ENCODE data around the gene TBC1D2B. TPM values are rescaled to one million over a fixed set of nuclear protein-coding genes. Genes with fewer than 3 reads are reported as not detected.

TBC1D2B gene
- total and polyA plus RNA-seq, 4 donors = 8.4 to 119 (median 22.0) TPM

- TF ChIP-seq MAX (IDR thresholded peaks at IDR 0.05) = no peak
- TF ChIP-seq EGR1 (IDR thresholded peaks at IDR 0.05; ENCODE audit: low read depth in 2 of 2) = no peak
- TF ChIP-seq SP1 (IDR thresholded peaks at IDR 0.05) = no peak
- TF ChIP-seq NR2F2 (IDR thresholded peaks at IDR 0.05) = no peak
- no peak for TF ChIP-seq FOXA1 (IDR thresholded peaks at IDR 0.05)
- no peak for TF ChIP-seq REST (IDR thresholded peaks at IDR 0.05)
- TF ChIP-seq RXRA (IDR thresholded peaks at IDR 0.05) = no peak
- TF ChIP-seq ATF3 (IDR thresholded peaks at IDR 0.05) = no peak
- TF ChIP-seq YY1 (IDR thresholded peaks at IDR 0.05) = no peak
- no peak for TF ChIP-seq JUND (IDR thresholded peaks at IDR 0.05)
- TF ChIP-seq CTCF (IDR thresholded peaks at IDR 0.05; ENCODE audit: low read depth, low read length, missing input control) = no peak
- no peak for TF ChIP-seq GABPA (IDR thresholded peaks at IDR 0.05 in 1 of 2, conservative IDR thresholded peaks at IDR 0.05 in 1 of 2)
- no peak for TF ChIP-seq HNF4G (IDR thresholded peaks at IDR 0.05)
- Histone ChIP-seq H3K9me3 (ENCODE audit: control insufficient read depth in 4 of 4, low read length in 3 of 4) (no peaks in the 10 kb centered on the region), H3K4me3 (ENCODE audit: low read depth in 1 of 3, low read length in 3 of 3) (no peak overlapping the region), H3K27ac (ENCODE audit: low read depth in 1 of 2, low read length in 2 of 2) (no peak overlapping the region), H3K9ac (ENCODE audit: low read depth in 1 of 2, low read length in 2 of 2) (no peak overlapping the region), H3K4me1 (ENCODE audit: control insufficient read depth in 4 of 4, insufficient read depth in 4 of 4, low read length in 3 of 4) (no peaks in the 10 kb centered on the region), H3K36me3 (ENCODE audit: control insufficient read depth in 4 of 4, insufficient read depth in 3 of 4, low read depth in 1 of 4, low read length in 3 of 4) (no peaks in the 10 kb centered on the region), H3K27me3 (ENCODE audit: control insufficient read depth in 4 of 4, insufficient read depth in 4 of 4, low read length in 3 of 4) (no peaks in the 10 kb centered on the region)
- DNase-seq (ENCODE audit: low spot score) = no peak
- 95% methylated on average over 9 of the region's 9 CpGs for WGBS
These were observed 20.2 kb upstream of the TBC1D2B start for GRCh38 chr15:78097667-78098066.

- no peak for DNase-seq (ENCODE audit: low spot score)
- no peak overlapping the region for H3K4me3 ChIP-seq (ENCODE audit: low read depth in 1 of 3, low read length in 3 of 3)
- H3K4me1 ChIP-seq (ENCODE audit: control insufficient read depth in 4 of 4, insufficient read depth in 4 of 4, low read length in 3 of 4) = peaks cover 2 to 10% (median 7%) of the 10 kb centered on the region in 4 donors
- H3K27me3 ChIP-seq (ENCODE audit: control insufficient read depth in 4 of 4, insufficient read depth in 4 of 4, low read length in 3 of 4) = no peaks in the 10 kb centered on the region
- H3K9me3 ChIP-seq (ENCODE audit: control insufficient read depth in 4 of 4, low read length in 3 of 4) = no peaks in the 10 kb centered on the region
- 49% methylated on average over 5 of the region's 5 CpGs for WGBS
- no peak overlapping the region for H3K9ac ChIP-seq (ENCODE audit: low read depth in 1 of 2, low read length in 2 of 2)
- TF ChIP-seq RAD21 (IDR thresholded peaks at IDR 0.05) (peak in 1 of 2 donors; percentile 31), YY1 (IDR thresholded peaks at IDR 0.05) (no peak)
- no peak overlapping the region for H3K27ac ChIP-seq (ENCODE audit: low read depth in 1 of 2, low read length in 2 of 2)
- no peaks in the 10 kb centered on the region for H3K36me3 ChIP-seq (ENCODE audit: control insufficient read depth in 4 of 4, insufficient read depth in 3 of 4, low read depth in 1 of 4, low read length in 3 of 4)
These were observed 15.9 kb upstream of the TBC1D2B start for GRCh38 chr15:78093242-78094020.

Data from liver (tissue), 9 donors.